Psoas muscle (tissue), 8 donors: ENCODE data around the gene HAGHL. TPM values are rescaled to one million over a fixed set of nuclear protein-coding genes. Genes with fewer than 3 reads are reported as not detected.
A peak's percentile ranks its signal among the peaks of the same experiment; 100 is the strongest.

Experiments
- ATAC-seq, 4 donors: fragments of 200-7000 bp; cut with Tn5 transposase; one replicate each; pipeline ENCODE4 v1.9.1; 2020; ENCODE audit warnings: moderate library complexity in 3 of 4, mild to moderate bottlenecking in 2 of 4
- DNase-seq, 2 donors: peaks; one replicate each; pipeline ENCODE4 v3.0.0-alpha.2; 2020
- H3K27ac ChIP-seq: fragments of 200-600 bp; one replicate; pipeline ENCODE4 v1.8.0; 2022
- H3K27me3 ChIP-seq, 3 donors: fragments of 200-600 bp in 1 of 3; one replicate each; pipeline versions ENCODE4 v1.6.1 to v1.8.0; 2013 to 2022; ENCODE audit warnings: low read length in 2 of 3, mild to moderate bottlenecking in 2 of 3, moderate library complexity in 1 of 3; ENCODE audit not compliant: insufficient read depth in 3 of 3
- H3K36me3 ChIP-seq, 2 donors: fragments of 200-600 bp in 1 of 2; one replicate each; pipeline versions ENCODE4 v1.6.1 to v1.8.0; 2013 to 2022; ENCODE audit warnings: low read depth in 1 of 2, mild to moderate bottlenecking in 1 of 2, moderate library complexity in 1 of 2; ENCODE audit not compliant: insufficient read depth in 1 of 2
- H3K4me1 ChIP-seq: fragments of 200-600 bp; one replicate; pipeline ENCODE4 v1.8.0; 2022
- H3K4me3 ChIP-seq: fragments of 200-600 bp; one replicate; pipeline ENCODE4 v1.8.0; 2022; ENCODE audit warnings: mild to moderate bottlenecking
- H3K9me3 ChIP-seq: fragments of 200-600 bp; one replicate; pipeline ENCODE4 v1.8.0; 2022
- WGBS, 3 donors: extraction: QIAGEN DNeasy Blood & Tissue Kit; methylation state at CpG; one replicate each; pipeline versions ENCODE4 v1.1.6 to v1.1.7; 2013; 5-methylcytosine and 5-hydroxymethylcytosine counted together
- intact Hi-C, 2 donors: fragments of 100-400 bp; cut with DNase I; formaldehyde crosslinking; loops; one replicate each; pipeline versions ENCODE4 v1.11.0 to v1.14.2; 2022
- polyA plus RNA-seq, 3 donors: library from polyadenylated mRNA; stranded (reverse); fragments of 200-250 nt; gene quantifications; one replicate each; pipeline ENCODE4 v1.2.3, GENCODE V29; 2013
- total RNA-seq, 4 donors: library from RNA; stranded (reverse); fragmentation: NEBNext Ultra II Directional in 2 of 4; extraction: Animal tissue kit (Norgen Biotek cat#: 25700) in 2 of 4; gene quantifications; one replicate each; pipeline versions ENCODE4 v1.2.1 to v1.2.4, GENCODE V29; 2021 to 2023
- TF ChIP-seq, protein P1 (sequence below): fragments of 200-600 bp; IDR thresholded peaks from one replicate; pipeline ENCODE4 v1.8.0; 2022; ENCODE audit warnings: antibody characterized with exemption
- donor health status: healthy with polysubstance abuse.
- donor health status: DM: no; HTN: no; CAD: no; lungs with moderate emphysema.
- donor health status: Bipolar disorder and iron deficiency.
- donor health status: healthy.
- donor health status: DM: yes; HTN: yes; CAD: no.
- donor health status: DM: no; HTN: no; CAD: no.
- donor health status: DM: no; HTN: no; CAD: no.
- donor health status: DM: yes; HTN: yes; CAD: no.

HAGHL gene
- total and polyA plus RNA-seq, 7 donors: 0.38 to 4.4 (median 0.58) TPM

DNA sequence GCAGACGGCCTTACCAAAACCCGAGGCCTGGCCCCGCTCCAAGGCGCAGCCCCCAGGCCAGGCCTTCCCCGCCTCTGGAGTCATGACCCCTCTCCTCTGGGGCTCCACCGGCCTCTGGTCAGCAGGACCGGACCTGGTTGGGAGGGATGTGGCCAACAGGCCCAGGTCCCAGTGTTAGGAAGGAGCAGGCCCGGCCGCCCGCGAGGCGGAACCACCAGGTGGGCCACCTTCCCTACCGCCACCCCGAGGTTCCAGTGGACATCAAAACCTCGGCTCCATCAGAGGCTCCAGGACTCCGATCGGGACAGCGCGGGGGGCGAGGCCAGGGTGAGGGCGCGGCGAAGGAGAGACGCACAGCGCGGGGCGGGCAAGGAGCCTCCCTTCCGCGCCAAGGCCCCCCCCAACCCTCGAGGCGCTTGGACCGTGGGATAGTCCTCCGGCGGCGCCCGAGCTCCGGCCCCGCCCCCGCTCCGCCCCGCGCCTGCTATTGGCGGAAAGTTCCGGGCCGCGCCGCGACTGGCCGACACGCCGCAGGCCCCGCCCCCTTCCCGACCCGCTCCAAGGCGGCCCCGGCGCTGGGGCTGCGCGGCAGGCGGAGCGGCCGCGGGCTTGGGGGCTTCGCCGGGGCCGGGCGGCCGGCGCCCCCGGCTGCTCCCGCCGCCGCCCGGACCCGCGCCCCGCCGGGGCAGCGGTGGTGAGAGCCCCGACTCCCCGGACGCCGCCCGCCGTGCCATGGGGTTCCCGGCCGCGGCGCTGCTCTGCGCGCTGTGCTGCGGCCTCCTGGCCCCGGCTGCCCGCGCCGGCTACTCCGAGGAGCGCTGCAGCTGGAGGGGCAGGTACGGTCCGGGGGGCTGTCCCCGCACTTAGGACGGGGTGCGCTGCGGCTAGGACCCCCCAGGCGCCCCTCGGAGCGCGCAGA lies 12.1 kb upstream of the HAGHL start, which contains the start of gene METRN:
Gene METRN (plus strand): TSS at position 561 of the 919 bp plus-strand sequence. CDS start 172 bp downstream, at position 733.
- no peak within 1 kb of the TSS for H3K27ac ChIP-seq
- peaks cover 12% of the 10 kb centered on the region for H3K4me1 ChIP-seq
- H3K9me3 ChIP-seq: no peaks in the 10 kb centered on the region

DNA sequence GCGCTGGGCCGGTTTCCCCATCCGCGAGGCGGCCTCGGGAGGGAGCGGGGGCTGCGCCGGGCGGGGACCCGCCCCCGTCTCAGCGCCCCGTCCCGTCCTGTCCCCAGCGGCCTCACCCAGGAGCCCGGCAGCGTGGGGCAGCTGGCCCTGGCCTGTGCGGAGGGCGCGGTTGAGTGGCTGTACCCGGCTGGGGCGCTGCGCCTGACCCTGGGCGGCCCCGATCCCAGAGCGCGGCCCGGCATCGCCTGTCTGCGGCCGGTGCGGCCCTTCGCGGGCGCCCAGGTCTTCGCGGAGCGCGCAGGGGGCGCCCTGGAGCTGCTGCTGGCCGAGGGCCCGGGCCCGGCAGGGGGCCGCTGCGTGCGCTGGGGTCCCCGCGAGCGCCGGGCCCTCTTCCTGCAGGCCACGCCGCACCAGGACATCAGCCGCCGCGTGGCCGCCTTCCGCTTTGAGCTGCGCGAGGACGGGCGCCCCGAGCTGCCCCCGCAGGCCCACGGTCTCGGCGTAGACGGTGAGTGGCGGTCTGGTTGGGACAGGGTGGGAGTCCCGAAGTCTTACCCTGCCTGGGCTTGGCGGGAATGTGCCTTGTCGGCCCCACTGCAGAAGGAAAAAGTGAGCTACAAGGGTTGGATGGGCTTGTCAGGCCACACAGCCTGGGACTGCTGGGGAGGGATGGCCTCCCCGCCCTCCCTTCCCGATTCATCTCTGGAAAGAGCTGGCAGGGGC lies 11.3 kb upstream of the HAGHL start:
- H3K4me3 ChIP-seq: peak overlapping the region; percentile 74
- TF ChIP-seq, protein P1, sequence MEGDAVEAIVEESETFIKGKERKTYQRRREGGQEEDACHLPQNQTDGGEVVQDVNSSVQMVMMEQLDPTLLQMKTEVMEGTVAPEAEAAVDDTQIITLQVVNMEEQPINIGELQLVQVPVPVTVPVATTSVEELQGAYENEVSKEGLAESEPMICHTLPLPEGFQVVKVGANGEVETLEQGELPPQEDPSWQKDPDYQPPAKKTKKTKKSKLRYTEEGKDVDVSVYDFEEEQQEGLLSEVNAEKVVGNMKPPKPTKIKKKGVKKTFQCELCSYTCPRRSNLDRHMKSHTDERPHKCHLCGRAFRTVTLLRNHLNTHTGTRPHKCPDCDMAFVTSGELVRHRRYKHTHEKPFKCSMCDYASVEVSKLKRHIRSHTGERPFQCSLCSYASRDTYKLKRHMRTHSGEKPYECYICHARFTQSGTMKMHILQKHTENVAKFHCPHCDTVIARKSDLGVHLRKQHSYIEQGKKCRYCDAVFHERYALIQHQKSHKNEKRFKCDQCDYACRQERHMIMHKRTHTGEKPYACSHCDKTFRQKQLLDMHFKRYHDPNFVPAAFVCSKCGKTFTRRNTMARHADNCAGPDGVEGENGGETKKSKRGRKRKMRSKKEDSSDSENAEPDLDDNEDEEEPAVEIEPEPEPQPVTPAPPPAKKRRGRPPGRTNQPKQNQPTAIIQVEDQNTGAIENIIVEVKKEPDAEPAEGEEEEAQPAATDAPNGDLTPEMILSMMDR: no peak
- H3K27me3 ChIP-seq: peaks cover 0 to 10% (median 3%) of the 10 kb centered on the region in 3 donors
- intact Hi-C loops: no loop called here
- no peaks in the 10 kb centered on the region for H3K36me3 ChIP-seq
- WGBS, 3 donors: 0 to 2% (median 1%) methylated on average over 58 to 74 of the region's 74 CpGs
- peaks cover 18% of the 10 kb centered on the region for H3K4me1 ChIP-seq
- no peaks in the 10 kb centered on the region for H3K9me3 ChIP-seq
- no peak overlapping the region for H3K27ac ChIP-seq
- no peak for DNase-seq
- no peak for ATAC-seq

More for the DNA sequence above, 12.1 kb upstream of the HAGHL start, which contains the start of gene METRN:
- Histone ChIP-seq H3K36me3 (no peaks in the 10 kb centered on the region), H3K27me3 (peaks cover 0 to 18% (median 9%) of the 10 kb centered on the region in 3 donors), H3K4me3 (peak within 1 kb of the TSS; percentile 74)
- TF ChIP-seq, protein P1: no peak
- intact Hi-C loops: loop anchor here in 1 of 2 donors (5.0 kb wide), 2 partner anchors 72 to 342 kb away; partner anchors contain the start of genes CHTF18 and RPUSD1
- DNase-seq (peak; percentile 95 to 96), ATAC-seq (peak; percentile 90 to 91 (median 90))
- 4 to 15% (median 7%) methylated on average over 23 to 108 of the region's 108 CpGs for WGBS, 3 donors

DNA sequence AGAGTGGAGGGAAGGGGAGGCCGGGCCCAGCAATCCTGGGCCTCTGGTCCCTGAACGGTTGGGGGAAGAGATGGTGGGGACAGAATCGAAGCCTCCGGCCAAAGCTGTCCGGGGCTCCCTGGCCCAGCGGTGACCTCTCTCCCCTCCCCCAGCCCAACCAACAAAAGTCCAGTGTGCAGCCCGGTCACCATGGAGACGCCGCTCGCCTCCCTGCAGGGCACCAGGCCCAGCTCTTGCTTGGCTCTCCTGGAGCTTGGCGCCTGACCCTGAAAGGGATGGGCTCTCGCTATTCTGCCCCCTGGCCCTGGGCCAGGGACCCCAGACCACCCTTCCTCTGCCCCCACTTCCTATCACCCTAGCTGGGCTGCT lies 10.7 kb upstream of the HAGHL start:
- no peaks in the 10 kb centered on the region for H3K36me3 ChIP-seq
- WGBS, 3 donors: 10 to 36% (median 17%) methylated on average over 2 to 12 of the region's 12 CpGs
- peaks cover 0 to 4% (median 2%) of the 10 kb centered on the region in 3 donors for H3K27me3 ChIP-seq
- no peak overlapping the region for H3K27ac ChIP-seq
- no peaks in the 10 kb centered on the region for H3K9me3 ChIP-seq
- TF ChIP-seq, protein P1: no peak
- DNase-seq: no peak
- no peak for ATAC-seq
- intact Hi-C loops: no loop called here
- H3K4me1 ChIP-seq: peaks cover 18% of the 10 kb centered on the region
- H3K4me3 ChIP-seq: peak overlapping the region; percentile 74

DNA sequence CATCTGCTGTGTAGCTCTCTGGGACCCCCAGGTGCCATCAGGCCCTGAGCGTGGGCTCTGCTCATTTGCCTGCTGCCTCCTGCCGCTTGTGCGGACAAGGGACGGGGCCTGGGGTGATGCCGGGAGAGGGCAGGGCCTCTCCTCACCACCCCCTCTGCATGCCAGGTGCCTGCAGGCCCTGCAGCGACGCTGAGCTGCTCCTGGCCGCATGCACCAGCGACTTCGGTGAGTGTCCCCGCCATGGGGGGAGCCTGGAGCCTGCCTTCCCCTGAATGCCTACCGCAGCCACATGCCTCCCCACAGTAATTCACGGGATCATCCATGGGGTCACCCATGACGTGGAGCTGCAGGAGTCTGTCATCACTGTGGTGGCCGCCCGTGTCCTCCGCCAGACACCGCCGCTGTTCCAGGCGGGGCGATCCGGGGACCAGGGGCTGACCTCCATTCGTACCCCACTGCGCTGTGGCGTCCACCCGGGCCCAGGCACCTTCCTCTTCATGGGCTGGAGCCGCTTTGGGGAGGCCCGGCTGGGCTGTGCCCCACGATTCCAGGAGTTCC lies 10.1 kb upstream of the HAGHL start:
- peaks cover 24% of the 10 kb centered on the region for H3K4me1 ChIP-seq
- ATAC-seq (no peak), DNase-seq (no peak)
- H3K36me3 ChIP-seq: peaks cover 0 to under 1% of the 10 kb centered on the region in 2 donors
- WGBS, 3 donors: 86 to 88% (median 87%) methylated on average over 26 to 29 of the region's 29 CpGs
- no peak overlapping the region for H3K27ac ChIP-seq
- TF ChIP-seq, protein P1: no peak
- H3K4me3 ChIP-seq: no peak overlapping the region
- peaks cover 0 to 2% (median 0%) of the 10 kb centered on the region in 3 donors for H3K27me3 ChIP-seq
- no peaks in the 10 kb centered on the region for H3K9me3 ChIP-seq
- intact Hi-C loops: no loop called here
